Measurements from ENCODE around the gene EZH2.

GRCh38 chr7:148901178-148901577 is 17.1 kb upstream of the EZH2 start:
- TF ChIP-seq EZH2phosphoT487 (IDR thresholded peaks at IDR 0.05; ENCODE audit: borderline replicate concordance, low read length) (no peak), CTCF (conservative IDR thresholded peaks at IDR 0.05; ENCODE audit: low read depth, low read length) (no peak), EZH2 (IDR thresholded peaks at IDR 0.05; ENCODE audit: low read length, unreplicated experiment) (no peak)

Measured in PC-3 (cell line).